Retinal pigment epithelial cell (primary cell): ENCODE results near the gene LEF1.

ENCODE experiments used
- DNase-seq: peaks from one replicate; pipeline ENCODE4 v3.0.0-alpha.2; 2010; ENCODE audit warnings: low read depth
- H3K4me3 ChIP-seq: 2 replicates; pipeline ENCODE4 v1.5.1; 2011; ENCODE audit warnings: mild to moderate bottlenecking, low read length, control low read depth, moderate library complexity
- CTCF ChIP-seq: conservative IDR thresholded peaks from 2 replicates; pipeline ENCODE4 v1.5.1; 2011; ENCODE audit warnings: low read depth, low read length, control low read depth, inconsistent platforms

The LEF1 gene

DNA sequence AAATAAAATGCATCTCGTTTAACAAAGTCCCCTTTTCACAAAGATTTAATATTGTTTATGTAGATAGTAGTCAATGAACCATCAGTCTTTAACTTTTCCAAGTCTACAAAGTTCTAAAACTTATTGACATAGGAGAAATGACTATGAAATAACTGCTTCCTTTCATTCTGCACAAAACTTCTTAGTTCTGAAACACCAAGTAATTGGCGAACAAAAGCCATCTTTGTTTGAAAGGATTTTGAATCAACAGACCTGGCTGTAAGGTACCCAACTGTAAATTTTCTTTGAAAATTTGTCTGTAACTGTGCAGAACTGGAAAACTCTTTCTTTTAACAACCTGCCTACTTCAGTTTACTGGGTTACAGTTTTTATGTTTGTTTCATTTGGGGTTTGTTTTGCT is 25.9 kb downstream of the LEF1 start:
- no peak for TF ChIP-seq CTCF
- H3K4me3 ChIP-seq = no peak overlapping the region
- no peak for DNase-seq

DNA sequence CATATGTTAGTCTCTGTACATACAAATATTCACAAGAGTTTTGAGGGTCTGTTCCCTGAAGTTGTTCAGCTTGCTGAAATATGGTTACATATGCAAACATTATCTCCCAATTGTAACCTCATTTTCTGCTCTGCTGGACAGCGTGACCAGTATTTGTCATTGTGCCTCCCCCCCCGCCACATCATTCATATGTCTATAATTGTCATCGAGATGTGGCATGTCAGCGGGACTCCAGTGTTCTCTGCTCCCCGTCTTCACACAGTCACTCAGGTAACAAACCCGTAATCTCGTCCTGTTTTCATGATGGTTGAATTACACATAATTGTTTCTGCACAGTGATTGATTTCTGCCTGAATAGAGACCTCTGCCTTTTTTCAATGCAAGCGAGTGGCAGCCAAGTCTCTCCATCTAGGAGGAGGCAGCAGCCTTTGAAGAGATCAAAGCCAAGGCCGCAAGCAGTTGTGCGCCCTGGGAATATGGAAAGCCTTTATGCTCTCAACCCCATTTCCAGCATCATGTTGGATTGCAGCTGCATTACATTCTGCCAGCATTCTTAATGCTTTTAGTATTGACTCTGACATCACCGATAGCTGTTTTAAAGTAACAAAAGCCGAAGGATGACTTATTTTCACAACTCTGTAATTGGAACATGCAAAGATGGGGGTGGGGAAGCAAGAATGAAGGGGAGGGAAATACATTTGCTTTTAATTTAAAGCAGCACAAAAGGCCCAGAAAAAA is 27.4 kb downstream of the LEF1 start:
- DNase-seq = no peak
- no peak overlapping the region for H3K4me3 ChIP-seq
- TF ChIP-seq CTCF = no peak

DNA sequence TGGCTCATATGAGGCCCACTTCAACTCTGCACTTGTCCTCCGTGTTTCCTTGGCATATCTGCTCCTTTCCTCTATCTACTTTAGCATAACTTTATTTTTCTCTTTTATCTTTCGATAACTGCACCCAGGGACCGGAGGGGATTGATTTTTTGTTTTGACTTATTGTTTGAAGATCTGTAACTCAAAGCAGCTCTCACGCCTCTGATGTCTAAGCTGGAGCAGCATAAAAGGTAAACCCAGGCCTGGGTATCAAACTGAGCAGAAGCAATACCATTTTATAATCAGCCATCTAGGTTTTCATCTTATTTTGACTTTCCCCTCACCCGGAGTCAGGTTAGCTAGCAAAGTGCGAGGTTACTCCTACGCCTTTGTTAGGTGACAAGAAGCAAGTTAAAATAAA is 28.4 kb downstream of the LEF1 start:
- H3K4me3 ChIP-seq = no peak overlapping the region
- DNase-seq = no peak
- TF ChIP-seq CTCF = no peak

- no peak overlapping the region for H3K4me3 ChIP-seq
- DNase-seq = no peak
- no peak for TF ChIP-seq CTCF
Measured at GRCh38 chr4:108139089-108139488, 29.6 kb downstream of the LEF1 start.

- no peak overlapping the region for H3K4me3 ChIP-seq
- DNase-seq = no peak
- TF ChIP-seq CTCF = no peak
Measured at GRCh38 chr4:108135549-108136209, 33.1 kb downstream of the LEF1 start.

DNA sequence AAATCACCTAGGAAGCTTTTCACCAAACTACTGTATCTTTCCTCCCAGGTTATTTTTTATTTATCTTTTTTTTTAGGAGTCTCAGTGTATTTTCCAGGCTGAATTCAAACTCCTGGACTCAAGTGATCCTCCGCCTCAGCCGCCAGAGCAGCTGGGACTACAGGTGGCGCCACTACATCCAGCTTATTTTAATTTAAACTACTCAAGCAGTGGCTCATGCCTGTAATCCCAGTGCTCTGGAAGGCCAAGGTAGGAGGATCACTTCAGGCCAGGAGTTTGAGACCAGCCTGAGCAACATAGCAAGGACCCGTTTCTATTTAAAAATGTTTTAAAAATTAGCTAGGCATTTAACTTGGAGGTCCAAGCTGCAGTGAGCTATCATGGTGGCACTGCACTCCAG is 37.8 kb downstream of the LEF1 start:
- TF ChIP-seq CTCF = peak; percentile 13
- DNase-seq = no peak
- H3K4me3 ChIP-seq = no peak overlapping the region

GRCh38 chr4:108129196-108129595 is 39.5 kb downstream of the LEF1 start:
- DNase-seq = no peak
- H3K4me3 ChIP-seq = no peak overlapping the region
- TF ChIP-seq CTCF = no peak
